Effector memory CD4-positive, alpha-beta T cell (primary cell): ENCODE data around the gene TMEM200B.
"Not testable (repeated sequence)": the region's sequence is repeated elsewhere in the genome, so short reads cannot be mapped to it uniquely, and the experiment has no call there.

Source experiments
- DNase-seq, 3 donors: peaks; one replicate each; pipeline ENCODE4 v3.0.0-alpha.2; 2020
- H3K27ac ChIP-seq: 2 replicates; pipeline ENCODE4 v1.7.0; 2013; ENCODE audit warnings: mild to moderate bottlenecking, low read length, moderate library complexity; ENCODE audit not compliant: insufficient read depth, poor library complexity, severe bottlenecking
- H3K27me3 ChIP-seq: replicated peaks from 2 replicates; pipeline ENCODE4 v1.7.0; 2013; ENCODE audit warnings: mild to moderate bottlenecking, low read length; ENCODE audit not compliant: insufficient read depth, control insufficient read depth, poor library complexity, severe bottlenecking
- H3K36me3 ChIP-seq: 2 replicates; pipeline ENCODE4 v1.7.0; 2013; ENCODE audit warnings: mild to moderate bottlenecking, low read length, moderate library complexity; ENCODE audit not compliant: control insufficient read depth, insufficient read depth
- H3K4me1 ChIP-seq: 2 replicates; pipeline ENCODE4 v1.7.0; 2013; ENCODE audit warnings: low read length, mild to moderate bottlenecking; ENCODE audit not compliant: control insufficient read depth, insufficient read depth, poor library complexity, severe bottlenecking
- H3K4me3 ChIP-seq: 2 replicates; pipeline ENCODE4 v1.7.0; 2013; ENCODE audit warnings: low read length, low read depth, mild to moderate bottlenecking; ENCODE audit not compliant: insufficient read depth, poor library complexity, severe bottlenecking
- H3K9me3 ChIP-seq: 2 replicates; pipeline ENCODE4 v1.7.0; 2013; ENCODE audit warnings: mild to moderate bottlenecking, low read length, moderate library complexity; ENCODE audit not compliant: control insufficient read depth

The TMEM200B gene

DNA sequence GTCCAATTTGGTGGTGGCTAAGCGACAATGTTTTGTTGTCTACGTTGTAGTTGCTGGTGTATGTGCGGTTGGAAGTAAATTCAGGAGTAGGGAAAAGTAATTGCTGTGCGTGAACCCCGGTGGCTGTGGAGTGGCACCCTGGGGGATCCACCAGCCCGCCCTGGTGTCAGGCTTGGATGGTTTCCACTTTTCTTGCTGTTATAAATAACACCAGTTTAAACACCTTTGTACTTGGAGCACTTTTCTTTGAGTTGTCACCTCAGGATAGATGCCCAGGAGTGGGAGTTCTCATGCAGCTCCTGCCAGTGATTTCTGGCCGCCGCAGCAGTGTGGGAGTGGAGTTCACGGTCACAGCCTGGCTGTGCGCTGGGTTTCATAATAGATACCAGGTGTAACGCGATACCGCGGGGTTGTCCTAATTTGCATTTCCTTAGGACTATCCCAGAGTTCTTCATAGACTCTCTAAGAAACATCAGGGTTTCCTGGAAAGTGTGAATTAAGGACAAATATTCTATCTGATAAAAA lies 12.8 kb upstream of the TMEM200B start:
- Histone ChIP-seq H3K27me3 (no peaks in the 10 kb centered on the region), H3K9me3 (no peaks in the 10 kb centered on the region), H3K4me1 (no peaks in the 10 kb centered on the region), H3K36me3 (no peaks in the 10 kb centered on the region), H3K4me3 (no peak overlapping the region), H3K27ac (no peak overlapping the region)
- no peak for DNase-seq

DNA sequence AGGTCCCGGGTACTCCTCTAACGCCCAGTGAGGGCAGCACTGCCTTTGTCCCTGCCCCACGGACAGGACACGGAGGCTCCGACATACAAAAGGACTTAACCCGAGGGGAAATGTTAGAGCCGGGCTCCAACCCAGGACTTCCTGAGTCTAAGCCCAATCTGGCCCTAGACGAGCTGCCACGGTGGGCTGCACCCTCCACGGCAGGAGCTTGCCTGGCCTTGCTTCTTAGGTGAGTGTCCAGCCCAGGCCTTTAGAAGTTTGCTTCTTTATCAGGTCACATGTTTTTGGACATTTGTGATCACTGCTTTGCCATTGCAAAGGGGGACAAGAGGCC lies 11.0 kb upstream of the TMEM200B start:
- Histone ChIP-seq H3K4me1 (no peaks in the 10 kb centered on the region), H3K27me3 (no peaks in the 10 kb centered on the region), H3K4me3 (no peak overlapping the region), H3K36me3 (no peaks in the 10 kb centered on the region), H3K9me3 (no peaks in the 10 kb centered on the region), H3K27ac (no peak overlapping the region)
- no peak for DNase-seq

GRCh38 chr1:29133861-29134694 lies 10.4 kb upstream of the TMEM200B start:
- Histone ChIP-seq H3K27me3 (no peaks in the 10 kb centered on the region), H3K27ac (no peak overlapping the region), H3K4me1 (no peaks in the 10 kb centered on the region), H3K4me3 (no peak overlapping the region), H3K36me3 (no peaks in the 10 kb centered on the region), H3K9me3 (no peaks in the 10 kb centered on the region)
- no peak for DNase-seq

- H3K36me3 ChIP-seq, H3K27me3 ChIP-seq, H3K4me3 ChIP-seq, DNase-seq, H3K27ac ChIP-seq, H3K4me1 ChIP-seq, H3K9me3 ChIP-seq: not testable (repeated sequence)
These were observed 7.4 kb upstream of the TMEM200B start for GRCh38 chr1:29131056-29131455.

DNA sequence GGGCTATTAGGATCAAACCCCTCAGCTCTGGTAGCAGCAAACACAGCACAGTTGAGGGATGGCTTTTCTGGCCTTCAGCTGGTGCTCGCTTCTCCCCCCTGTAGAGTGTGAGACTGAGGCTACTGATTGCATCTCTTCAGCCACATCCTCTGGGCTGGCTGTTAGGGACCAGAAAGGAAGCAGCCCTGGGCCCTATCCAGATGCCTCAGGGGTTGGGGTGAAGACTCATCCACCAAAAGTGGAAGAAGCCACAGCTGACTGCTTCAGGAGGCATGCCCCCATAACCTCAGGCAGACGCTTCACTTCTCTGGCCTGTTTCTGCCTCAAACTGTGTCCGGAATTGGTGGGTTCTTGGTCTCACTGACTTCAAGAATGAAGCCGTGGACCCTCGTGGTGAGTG lies 6.2 kb upstream of the TMEM200B start:
- no peak for DNase-seq
- Histone ChIP-seq H3K27me3 (no peaks in the 10 kb centered on the region), H3K9me3 (no peaks in the 10 kb centered on the region), H3K27ac (no peak overlapping the region), H3K4me3 (no peak overlapping the region), H3K36me3 (no peaks in the 10 kb centered on the region), H3K4me1 (no peaks in the 10 kb centered on the region)

GRCh38 chr1:29128739-29129138 lies 5.0 kb upstream of the TMEM200B start:
- H3K27me3 ChIP-seq = peaks cover 9% of the 10 kb centered on the region
- no peak for DNase-seq
- no peaks in the 10 kb centered on the region for H3K9me3 ChIP-seq
- H3K36me3 ChIP-seq = no peaks in the 10 kb centered on the region
- no peak overlapping the region for H3K4me3 ChIP-seq
- peaks cover 3% of the 10 kb centered on the region for H3K4me1 ChIP-seq
- no peak overlapping the region for H3K27ac ChIP-seq

DNA sequence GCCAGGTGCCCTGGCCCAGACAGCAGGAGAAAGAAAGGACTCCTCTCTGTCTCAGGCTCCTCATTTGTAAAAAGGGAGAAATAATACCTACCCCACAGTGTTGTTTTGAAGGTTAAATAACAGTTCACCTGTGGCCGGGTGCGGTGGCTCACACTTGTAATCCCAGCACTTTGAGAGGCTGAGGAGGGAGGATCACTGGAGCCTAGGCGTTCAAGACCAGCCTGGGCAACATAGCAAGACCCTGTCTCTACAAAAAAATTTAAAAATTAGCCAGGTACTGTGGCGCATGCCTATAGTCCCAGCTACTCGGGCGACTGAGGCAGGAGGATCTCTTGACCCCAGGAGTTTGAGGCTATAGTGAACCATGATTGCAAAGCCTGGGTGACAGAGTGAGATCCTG lies 2.5 kb upstream of the TMEM200B start:
- Histone ChIP-seq H3K4me3 (no peak overlapping the region), H3K36me3 (no peaks in the 10 kb centered on the region)

GRCh38 chr1:29125788-29126187 lies 2.1 kb upstream of the TMEM200B start:
- peaks cover 22% of the 10 kb centered on the region for H3K4me1 ChIP-seq
- peaks cover 37% of the 10 kb centered on the region for H3K27me3 ChIP-seq
- H3K27ac ChIP-seq = no peak overlapping the region
- H3K4me3 ChIP-seq = no peak overlapping the region
- no peaks in the 10 kb centered on the region for H3K36me3 ChIP-seq
- no peaks in the 10 kb centered on the region for H3K9me3 ChIP-seq
- DNase-seq = no peak

More for the DNA sequence above, 2.5 kb upstream of the TMEM200B start:
- Histone ChIP-seq H3K4me1 (peaks cover 22% of the 10 kb centered on the region), H3K9me3 (no peaks in the 10 kb centered on the region), H3K27ac (no peak overlapping the region), H3K27me3 (peaks cover 33% of the 10 kb centered on the region)
- DNase-seq = no peak

DNA sequence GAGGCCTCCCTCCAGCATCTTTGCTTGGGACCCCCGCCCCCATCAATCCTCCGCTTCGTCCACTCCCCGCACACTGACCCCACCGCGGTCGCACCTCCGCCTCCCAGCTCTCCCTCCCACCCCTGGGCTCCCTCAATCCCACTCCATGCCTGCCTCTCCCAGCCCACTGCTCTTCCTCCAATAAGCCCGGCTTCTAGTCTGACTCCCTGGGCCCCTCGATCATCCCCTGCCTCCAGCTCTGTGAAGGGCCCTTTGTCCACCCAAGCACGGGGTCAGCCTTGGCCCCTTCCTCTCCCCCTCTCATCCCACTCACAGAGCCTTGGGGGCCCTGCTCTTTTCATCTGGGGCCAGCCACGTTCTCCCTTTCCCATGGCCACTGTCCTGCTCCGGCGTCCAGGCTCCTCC lies 1.5 kb upstream of the TMEM200B start:
- H3K36me3 ChIP-seq = no peaks in the 10 kb centered on the region
- no peak for DNase-seq
- H3K4me1 ChIP-seq = peaks cover 22% of the 10 kb centered on the region
- H3K27me3 ChIP-seq = peaks cover 37% of the 10 kb centered on the region
- H3K9me3 ChIP-seq = no peaks in the 10 kb centered on the region
- no peak overlapping the region for H3K4me3 ChIP-seq
- no peak overlapping the region for H3K27ac ChIP-seq

GRCh38 chr1:29124366-29125236 lies 898 bp upstream of the TMEM200B start:
- Histone ChIP-seq H3K27ac (no peak overlapping the region), H3K4me3 (peak overlapping the region; percentile 76)

More at GRCh38 chr1:29124366-29125236, 898 bp upstream of the TMEM200B start:
- Histone ChIP-seq H3K36me3 (no peaks in the 10 kb centered on the region), H3K4me1 (peaks cover 22% of the 10 kb centered on the region), H3K9me3 (no peaks in the 10 kb centered on the region), H3K27me3 (peaks cover 37% of the 10 kb centered on the region)
- peak in 1 of 3 donors; percentile 14 for DNase-seq
